Activated CD4-positive, CD25-positive, alpha-beta regulatory T cell treated with anti-CD3 and anti-CD28 coated beads, Interleukin-2, amount 50 U/mL, for 72 hours (primary cell): ENCODE results near the gene SETDB2.
A peak's percentile ranks its signal among the peaks of the same experiment; 100 is the strongest.

Experiments used
- DNase-seq: peaks from one replicate; pipeline ENCODE4 v3.0.0; 2021

SETDB2 gene

DNA sequence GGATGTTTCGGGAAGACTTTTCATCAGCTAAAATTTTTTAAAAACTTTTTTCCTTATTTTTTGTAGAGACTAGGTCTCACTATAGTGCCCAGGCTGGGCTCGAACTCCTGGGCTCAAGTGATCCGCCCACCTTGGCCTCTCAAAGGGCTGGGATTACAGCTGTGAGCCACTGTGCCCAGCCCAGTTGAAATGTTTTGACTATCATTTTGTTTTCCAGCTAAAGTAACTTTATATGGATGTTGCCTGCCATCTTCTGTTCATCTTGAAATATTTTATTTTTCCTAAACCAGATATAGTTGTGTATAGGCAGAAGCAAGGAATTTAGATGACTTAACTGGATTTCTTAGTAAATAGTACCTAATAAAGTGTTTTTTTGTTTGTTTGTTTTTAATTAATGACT is 7.2 kb upstream of the SETDB2 start:
- DNase-seq: no peak

DNA sequence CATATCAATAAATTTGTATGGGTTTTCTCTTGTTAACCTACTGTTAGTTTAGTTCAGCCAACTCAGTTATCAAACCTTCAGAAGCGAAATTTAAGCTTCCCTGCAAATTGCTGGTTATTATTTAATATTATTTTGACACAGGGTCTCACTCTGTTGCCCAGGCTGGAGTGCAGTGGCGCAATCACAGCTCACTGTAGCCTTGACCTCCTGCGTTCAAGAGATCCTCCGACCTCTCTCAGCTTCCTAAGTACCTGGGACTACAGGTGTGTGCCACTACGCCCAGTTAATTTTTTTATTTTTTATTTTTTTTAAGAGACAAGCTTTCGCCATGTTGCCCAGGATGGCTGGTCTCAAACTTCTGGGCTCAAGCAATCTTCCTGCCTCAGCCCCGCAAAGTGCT is 6.4 kb upstream of the SETDB2 start:
- DNase-seq: no peak

DNA sequence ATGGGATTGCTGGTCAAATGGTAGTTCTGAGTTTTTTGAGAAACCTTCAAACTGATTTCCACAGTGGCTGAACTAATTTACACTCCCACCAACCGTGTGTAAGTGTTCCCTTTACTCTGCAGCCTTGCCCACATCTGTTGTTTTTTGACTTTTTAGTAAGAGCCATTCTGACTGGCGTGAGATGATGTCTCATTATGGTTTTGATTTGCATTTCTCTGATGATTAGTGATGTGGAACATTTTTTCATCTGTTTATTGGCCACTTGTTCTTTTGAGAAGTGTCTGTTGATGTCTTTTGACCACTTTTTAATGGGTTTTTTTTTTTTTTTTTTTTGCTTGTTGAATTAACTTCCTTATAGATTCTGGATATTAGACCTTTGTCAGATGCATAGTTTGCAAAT is 4.5 kb upstream of the SETDB2 start:
- DNase-seq: no peak

DNA sequence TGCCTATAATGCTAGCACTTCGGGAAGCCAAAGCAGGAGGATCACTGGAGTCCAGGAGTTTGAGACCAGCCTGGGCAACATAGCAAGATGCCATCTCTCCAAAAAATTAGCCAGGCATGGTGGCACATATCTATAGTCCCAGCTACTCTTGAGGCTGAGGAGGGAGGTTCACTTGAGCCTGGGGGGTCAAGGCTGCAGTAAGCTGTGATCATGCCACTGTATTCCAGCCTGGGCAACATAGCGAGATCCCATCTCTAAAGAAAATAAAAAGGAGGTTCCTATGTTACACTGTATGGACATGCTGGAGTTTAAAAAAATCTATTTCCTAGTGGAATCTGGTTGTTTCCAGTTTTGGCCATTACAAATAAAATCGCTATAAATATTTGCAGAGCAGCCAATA is 2.8 kb upstream of the SETDB2 start:
- no peak for DNase-seq

DNA sequence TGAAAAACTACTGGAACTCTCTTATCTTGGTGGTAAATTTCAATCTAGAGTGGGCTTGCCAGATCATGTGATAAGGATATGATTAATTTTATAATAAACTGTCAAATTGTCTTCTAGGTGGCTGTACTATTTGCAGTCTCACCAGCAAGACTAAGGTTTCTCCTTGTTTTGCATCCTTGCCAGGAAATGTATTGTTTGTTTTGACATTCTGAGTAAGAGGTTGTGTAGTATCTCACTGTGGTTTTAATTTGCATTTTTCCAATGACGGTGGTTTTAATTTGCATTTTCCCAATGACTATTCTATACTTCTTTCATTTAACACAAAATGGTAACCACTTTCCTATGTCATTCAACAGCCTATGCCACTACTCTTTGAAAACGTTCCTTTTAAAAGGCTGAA is 2.2 kb upstream of the SETDB2 start:
- no peak for DNase-seq

DNA sequence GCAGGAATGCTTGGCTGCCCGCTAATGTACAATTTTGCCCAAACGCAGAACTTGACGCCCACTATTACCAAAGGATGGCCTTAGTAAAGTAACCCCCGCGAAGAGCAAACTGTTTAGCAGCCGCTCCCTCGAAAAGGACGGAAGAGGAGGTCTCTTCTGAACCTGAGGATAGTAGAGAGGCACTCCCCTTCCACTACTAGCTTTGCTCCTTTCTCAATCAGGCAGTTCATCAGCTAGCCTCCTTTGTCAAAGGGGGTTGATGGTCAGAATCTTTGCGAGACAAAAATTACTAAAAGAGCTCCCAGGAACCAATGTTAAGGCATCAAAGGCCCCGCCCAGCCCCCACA is 744 bp upstream of the SETDB2 start:
- DNase-seq: no peak

DNA sequence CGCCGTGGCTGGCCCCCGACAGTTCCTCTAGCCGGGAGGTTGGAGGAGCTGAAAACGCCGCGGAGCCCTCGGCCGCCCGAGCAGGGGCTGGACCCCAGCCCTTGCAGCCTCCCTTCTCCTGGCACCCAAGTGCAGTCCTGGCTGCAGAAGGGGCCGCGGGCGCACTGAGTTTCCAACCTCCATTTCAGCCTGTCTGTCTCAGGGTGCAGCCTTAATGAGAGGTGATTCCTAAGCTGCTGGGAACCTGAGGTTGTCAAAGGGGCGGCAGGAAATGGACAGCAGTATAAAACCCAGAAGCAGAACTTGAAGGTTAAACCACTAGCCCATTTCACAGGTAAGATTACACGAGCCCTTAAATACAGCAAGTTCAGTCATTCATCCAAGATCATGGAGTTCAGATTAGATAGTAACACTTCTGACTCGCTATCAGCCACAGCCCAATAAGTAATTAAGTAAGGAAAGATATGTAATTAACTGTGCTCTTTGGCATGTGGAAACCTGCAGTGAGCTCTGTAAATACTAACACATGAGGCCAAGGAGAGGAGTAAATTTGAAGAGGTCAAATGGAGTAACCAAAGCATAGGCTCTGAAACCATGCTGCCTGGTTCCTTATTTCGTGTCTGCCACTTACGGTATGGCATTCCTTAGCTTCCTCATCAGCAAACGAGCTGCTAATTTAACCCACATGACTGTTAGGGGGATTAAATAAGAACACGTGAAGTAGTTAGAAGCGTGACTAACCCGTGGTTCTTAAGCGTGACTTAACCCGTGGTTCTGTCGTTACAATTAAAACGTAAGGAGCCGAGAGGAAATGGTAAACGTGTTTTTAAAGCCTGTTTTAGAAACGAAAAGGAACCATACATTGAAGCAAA is 686 bp downstream of the SETDB2 start:
- DNase-seq: peak; percentile 30

DNA sequence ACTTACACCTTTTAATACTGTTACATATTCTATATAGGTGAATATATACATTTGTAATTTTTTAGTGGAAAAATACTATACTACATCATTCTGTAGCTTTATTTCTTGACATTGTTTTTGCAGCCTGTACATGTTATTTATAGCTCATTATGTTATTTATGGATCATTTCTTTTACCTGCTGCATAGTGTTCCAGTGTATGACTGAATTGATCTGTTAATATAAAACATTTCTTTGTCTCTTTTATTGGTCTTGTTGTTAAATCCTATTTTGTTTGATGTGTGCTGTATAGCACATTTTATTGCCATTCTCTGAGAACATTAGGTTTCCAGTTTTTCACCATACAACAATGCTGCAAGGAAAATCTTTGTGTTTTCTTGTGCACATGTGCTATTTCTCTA is 2.4 kb downstream of the SETDB2 start:
- no peak for DNase-seq

DNA sequence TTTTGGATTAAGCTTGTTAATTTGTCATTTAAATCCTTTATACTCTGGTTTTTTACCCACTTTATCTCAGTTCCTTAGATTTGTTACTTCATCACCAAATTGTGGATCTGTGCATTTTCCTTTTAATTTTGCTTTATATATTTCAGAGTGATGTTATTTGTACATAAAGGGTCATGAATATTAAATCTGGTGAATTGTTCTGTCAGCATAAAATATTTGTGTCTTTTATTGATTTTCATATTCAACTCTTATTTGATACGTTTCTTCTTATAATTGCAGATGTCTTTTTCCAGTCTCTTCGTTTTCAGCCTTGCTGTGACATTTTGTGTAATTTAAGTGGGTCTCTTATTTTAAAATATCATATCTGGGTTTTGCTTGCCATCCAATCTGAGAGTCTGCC is 4.7 kb downstream of the SETDB2 start:
- DNase-seq: no peak

DNA sequence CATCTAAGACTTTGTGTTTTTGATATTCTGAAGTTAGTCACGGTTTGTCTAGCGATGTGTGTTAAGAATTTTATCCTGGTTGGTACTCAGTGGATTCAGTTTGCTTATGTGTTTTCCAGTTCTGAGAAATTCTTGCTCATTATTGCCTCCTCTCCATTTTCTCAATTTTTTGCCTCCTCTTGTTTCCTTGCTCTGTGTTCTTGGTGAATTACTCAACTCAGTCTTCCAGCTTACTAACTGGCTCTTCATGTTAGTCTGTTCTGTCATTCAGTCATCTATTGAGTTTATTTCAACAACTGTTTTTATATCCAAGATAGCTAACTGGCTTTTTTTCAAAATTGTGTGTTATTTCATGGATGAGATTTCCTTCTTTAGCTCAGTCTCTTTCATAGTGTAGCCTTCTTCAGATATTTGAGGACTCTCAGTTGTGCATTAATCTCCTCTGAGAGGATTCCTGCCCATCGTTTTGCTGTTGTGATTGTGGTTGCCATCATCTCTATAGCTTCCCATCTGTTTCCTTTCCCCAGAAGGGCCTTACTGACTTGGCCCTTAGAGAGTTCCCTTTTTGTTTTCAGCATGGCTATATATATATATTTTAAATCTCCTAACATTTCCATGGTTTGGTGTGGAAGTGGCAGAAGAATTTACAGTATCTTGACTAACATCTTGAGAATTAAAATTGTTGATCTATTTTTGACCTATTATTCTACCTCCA is 6.2 kb downstream of the SETDB2 start:
- no peak for DNase-seq

DNA sequence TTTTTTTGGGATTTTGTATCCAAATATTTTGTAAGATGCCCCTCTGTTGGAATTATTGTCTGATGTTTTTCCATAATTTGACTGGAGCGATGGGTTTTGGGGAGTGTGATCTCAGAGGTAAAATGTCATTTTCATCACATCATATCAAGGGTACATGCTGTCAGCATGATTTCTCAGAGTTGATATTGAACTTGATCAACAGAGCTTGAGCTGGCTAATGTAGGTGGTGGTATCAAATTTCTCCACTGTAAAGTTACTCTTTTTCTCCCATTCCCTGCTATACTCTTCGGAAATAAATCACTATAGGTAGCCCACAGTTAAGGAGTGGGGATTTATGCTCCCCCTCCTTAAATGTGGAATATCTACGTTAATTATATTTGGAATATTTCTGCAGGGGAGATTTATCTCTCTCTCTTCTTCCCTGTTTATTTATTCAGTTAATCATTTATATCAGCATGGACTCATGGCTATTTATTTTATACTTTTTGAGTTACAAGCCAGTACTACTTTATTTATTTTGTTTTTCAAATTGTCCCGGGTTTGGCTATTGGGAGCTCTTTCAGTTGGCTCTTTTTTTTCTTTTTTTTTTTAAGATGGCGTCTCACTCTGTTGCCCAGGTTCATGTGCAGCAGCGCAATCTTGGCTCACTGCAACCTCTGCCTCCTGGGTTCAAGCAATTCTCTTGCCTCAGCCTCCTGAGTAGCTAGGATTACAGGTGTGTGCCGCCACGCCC is 8.8 kb downstream of the SETDB2 start:
- DNase-seq: no peak

DNA sequence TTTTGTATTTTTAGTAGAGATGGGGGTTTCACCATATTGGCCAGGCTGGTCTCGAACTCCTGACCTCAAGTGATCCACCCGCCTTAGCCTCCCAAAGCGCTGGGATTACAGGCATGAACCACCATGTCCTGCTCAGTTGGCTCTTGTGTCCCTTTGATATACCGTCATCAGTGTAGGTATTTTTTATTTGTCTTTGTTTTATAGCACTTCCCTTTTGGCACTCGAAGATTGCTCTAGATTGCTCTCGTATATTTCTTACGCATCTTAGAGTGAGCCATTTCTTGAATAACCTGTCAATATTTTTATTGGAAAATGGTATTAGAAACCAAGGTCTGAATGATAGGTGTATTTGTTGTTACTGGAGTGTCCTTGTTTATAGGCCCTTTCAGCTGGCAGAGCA is 9.4 kb downstream of the SETDB2 start:
- DNase-seq: no peak

DNA sequence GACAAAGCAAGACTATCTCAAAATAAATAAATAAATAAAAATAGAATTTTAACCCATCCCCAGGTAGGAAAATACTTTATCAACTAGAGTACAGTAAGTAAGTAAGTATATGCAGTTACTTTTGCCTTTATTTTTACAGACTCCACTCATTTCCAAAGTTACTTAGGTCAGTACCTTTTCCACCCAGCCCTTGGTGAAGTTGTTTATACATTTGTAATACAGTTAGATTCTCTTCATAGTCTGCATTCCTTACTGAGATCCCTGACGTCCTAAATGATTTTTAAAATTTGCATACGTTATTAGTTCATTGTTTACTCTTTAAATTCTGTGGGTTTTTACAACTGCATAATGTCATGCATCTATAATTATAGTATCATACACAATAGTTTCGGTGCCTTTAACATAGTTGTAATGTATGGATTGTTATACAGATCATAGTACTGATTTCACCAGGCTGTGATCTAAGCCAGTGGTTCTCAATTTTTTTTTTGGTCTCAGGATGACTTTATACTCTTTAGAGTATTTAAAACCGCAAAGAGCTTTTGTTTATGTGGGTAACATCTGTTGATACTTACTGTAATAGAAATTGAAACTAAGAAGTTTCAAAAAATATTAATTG is 10.4 kb downstream of the SETDB2 start:
- no peak for DNase-seq

DNA sequence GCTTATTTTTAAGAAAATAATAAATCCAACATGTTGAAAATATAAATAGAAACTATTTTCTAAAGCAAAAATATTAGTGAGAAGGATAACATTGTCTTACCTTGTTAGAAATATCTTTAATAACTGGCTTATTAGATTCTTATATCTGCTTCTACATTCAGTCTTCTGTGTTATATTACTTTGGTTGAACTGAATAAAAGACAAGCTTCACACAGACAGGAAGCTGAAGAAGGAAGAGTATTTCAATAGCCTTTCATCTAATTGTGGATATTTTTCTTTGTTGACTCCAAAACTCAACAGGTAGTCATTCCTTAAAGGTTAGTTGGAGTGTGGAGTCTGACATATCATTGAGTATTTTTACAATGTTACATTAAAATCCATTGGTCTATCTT is 10.9 kb downstream of the SETDB2 start:
- no peak for DNase-seq

DNA sequence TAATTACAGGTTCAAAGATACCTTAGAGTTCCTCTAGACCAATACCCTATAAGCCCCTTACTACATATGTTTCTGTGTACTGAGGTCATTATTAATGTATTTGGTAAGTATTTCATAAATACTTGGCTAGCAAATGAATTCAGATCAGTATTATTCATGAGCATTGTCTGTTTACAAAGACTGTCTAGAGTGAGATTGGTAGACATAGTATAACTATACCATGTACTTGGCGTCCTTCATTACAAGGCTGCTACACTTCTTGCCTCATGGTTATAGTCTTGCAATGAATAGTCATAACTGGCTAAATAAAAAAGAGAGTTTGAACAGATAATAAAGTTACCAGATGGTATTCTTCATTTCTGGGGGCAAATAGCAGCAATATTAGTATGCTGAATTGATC is 12.1 kb downstream of the SETDB2 start:
- DNase-seq: no peak

DNA sequence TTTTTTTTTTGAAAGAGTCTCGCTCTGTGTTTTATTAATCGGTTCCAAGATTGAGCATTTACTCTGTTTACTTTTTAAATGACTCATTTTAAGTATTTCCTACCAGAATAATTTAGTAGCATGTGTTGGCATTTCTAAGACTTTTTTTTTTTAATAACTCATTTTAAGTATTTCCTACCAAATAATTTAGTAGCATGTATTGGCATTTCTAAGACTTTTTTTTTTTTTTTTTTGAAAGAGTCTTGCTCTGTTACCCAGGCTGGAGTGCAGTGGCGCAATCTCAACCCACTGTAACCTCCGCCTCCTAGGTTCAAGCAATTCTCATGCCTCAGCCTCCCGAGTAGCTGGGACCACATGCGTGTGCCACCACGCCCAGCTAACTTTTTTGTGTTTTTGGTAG is 13.1 kb downstream of the SETDB2 start:
- no peak for DNase-seq

DNA sequence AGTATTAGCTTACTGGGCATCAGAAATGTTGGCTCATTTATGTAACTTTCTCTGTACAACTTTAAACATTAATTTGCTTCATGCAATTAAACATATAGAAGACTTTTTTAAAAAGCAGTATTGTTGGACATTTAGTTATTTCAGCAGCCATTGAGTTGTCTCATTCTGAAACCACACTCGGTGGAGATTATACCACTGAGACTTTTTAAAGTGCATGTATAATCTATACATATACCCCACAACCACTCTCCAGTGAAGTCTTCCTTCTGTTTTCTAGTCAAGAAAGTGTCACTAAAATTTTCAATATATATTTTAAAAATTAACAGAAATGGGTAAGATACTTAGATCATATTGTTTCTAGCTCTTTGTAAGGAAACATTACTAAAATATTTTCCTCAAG is 15.5 kb downstream of the SETDB2 start:
- DNase-seq: no peak

DNA sequence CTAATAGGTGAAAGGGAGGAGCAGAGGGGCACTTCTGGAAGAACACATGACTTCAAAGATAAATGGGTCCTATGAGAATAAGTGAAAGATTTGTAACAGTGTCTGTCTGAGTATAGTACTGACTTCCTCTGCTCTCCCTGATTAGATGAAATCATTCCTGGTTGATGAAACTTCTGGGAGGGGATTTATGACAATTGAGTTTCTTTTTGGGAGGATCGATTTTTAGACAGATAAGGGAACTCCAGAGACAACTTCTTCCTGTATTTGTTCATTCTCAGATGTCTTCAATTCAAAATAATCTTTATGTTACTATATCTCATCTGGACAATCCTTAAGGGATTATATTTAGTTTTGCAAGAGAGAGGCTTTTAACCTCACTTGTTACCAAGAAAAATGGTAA is 20.0 kb downstream of the SETDB2 start:
- no peak for DNase-seq

DNA sequence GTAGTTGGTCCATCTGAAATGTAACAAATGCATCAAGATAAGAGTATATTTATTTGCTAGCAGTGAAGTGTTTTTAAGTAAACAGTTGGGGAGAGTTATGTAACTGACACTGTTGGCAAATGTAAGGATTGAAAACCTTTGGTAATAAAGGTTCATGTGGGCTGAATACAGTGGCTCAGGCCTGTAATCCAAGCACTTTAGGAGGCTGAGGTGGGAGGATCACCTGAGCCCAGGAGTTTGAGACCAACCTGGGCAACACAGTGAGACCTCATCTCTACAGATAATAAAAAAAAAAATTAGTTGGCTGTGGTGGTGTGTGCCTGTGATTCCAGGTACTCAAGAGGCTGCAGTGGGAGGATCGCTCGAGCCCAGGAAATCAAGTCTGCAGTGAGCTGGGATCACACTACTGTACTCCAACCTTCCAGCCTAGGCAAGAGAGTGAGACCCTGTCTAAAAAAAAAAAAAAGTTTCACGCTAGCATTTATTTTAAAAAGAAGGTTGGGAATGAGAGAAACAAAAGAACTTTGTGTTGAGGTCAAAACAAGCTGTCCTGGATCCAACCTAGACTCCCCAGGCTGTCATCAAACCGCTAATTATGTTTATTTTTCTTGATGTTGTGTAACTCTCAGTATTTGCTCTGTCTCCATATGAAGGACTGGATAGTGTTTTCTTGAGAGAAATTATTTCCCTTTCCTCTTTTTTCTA is 20.7 kb downstream of the SETDB2 start:
- no peak for DNase-seq

DNA sequence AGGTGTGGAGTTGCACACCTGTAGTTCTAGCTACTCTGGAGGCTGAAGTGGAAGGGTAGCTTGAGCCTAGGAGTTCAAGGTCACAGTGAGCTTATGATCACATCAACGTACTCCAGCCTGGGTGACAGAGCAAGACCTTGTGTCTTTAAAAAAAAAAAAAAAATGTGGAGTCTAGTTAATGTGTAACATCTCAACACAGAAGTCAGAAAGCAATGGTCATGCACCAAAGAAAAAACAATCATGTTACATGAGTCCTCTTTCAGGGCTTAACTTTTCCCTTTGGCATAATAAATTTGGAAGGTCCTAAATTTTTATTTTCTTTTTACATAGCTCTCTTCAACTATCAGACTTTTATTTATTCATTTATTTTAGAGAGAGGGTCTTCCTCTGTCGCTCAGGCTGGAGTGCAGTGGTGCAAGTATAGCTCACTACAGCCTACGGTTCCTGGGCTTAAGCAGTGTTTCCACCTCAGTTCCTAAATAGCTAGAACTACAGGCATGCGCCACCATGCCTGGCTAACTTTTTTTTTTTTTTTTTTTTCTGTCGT is 22.3 kb downstream of the SETDB2 start:
- DNase-seq: no peak

DNA sequence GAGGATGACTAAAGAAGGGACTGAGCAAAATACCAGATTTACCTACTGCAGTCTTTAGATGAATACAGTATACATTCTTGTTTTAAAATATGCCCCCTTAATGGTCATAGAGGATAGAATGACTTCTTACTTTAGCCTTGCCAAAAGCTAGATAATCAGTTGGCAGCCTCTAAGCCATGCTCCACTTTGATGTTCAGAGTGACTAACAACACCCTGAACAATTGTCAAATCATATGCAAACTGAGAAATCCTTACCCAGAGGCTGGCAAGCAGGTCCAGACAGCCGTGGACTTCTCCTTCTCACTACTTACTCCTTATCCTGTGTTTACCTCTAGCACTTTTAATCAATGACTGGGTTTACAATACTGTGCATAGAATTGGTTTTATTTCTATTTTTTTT is 28.1 kb downstream of the SETDB2 start:
- DNase-seq: no peak

DNA sequence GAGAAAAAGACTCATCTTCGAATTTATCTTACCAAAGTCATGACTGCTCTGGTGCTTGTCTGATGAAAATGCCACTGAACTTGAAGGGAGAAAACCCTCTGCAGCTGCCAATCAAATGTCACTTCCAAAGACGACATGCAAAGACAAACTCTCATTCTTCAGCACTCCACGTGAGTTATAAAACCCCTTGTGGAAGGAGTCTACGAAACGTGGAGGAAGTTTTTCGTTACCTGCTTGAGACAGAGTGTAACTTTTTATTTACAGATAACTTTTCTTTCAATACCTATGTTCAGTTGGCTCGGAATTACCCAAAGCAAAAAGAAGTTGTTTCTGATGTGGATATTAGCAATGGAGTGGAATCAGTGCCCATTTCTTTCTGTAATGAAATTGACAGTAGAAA is 32.5 kb downstream of the SETDB2 start:
- DNase-seq: no peak

DNA sequence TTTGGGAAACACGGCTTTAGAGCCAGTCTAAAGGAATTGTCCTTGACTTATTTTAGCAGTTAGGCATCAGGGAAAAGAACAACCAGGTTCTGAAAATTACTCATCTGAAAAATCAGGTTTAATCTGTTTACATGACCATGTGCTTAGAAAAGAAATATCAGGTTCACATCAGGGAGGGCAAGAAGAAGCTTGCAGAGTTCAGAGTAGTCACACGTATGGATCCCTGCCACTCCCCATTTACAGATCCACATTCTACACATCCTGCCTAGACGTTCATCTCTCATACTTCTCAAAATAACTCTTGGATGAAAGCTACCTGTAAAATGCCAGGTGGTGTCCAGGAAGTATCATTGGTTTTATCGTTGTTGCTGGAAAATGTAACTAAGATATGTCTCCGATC is 37.7 kb downstream of the SETDB2 start:
- no peak for DNase-seq
